ENCODE measurements around the gene ARHGEF4.
"Not testable (repeated sequence)": the region's sequence is repeated elsewhere in the genome, so short reads cannot be mapped to it uniquely, and the experiment has no call there.

ARHGEF4 gene

DNA sequence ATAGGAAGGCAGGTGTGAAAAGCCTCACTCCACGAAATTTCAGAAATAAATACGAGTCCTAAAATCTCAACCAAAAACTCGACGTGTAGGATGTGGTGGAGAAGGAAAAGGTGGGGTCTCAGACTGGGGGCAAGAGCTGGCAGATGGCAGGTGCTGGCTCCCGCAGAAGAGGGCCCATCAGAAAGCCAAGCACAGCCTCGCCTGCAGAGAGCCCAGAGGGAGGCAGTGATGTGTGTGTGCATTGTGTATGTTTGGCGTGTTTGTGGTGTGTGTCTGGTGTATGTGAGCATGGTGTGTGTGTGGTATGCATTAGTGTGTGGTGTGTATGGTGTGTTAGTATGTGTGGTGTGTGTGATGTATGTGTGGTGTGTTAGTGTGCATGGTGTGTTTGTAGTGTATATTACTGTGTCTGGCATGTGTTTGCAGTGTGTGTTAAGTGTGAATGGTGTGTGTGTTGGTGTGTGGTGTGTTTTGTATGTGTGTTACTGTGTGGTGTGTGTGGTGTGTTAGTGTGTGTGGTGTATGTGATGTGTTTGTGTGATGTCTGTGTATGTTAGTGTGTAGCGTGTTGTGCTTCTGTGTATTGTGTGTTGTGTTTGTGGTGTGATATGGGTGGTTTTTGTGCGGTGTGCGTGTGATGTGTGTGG, 140.0 kb downstream of the ARHGEF4 start:
- no peak for DNase-seq (ENCODE audit: low read depth in 2 of 2)

DNA sequence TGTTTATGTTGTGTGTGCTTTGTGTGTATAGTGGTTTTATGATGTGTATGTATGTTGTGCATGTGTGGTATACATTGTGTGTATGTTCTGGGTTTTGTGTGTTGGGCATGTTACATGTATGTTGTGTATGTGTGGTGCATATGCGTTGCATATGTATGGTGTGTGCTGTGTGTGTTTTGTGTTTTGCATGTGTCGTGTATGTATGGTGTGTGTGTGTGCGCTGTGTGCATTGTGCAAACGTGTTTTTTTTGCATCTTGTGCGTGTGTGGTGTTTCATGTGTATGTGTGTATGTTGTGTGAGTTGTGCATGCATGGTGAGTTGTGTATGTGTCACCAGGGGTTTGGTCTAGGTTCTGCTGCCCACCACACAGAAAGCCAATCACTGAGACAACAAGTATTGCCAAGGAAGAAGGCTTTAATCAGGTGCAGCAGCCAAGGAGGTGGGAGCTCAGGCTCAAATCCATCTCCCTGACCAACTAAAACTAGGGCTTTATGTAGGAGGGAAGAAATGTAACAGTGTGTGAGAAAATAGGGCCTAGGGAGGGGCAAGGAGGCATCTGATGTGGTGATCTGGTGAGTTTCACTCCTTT, 140.8 kb downstream of the ARHGEF4 start:
- no peak for DNase-seq (ENCODE audit: low read depth in 2 of 2)

DNA sequence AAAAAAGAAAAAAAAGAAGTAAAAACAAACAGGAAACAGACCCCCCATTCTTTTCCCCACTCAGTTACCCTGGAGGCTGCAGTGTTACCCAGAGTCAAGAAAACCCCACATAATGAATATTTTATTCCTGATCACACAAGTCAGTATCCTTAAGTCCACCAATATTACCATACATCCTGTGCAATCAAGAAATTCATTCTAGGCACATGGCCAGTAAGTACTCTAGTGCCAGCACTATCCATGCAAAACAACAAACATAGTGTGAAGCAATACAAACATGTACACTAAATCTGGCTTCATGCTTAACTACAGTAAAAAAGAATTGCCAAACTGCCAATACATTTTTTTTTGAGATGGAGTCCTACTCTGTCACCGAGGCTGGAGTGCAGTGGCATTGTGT, 145.0 kb downstream of the ARHGEF4 start:
- DNase-seq (ENCODE audit: low read depth in 2 of 2), result no peak

DNA sequence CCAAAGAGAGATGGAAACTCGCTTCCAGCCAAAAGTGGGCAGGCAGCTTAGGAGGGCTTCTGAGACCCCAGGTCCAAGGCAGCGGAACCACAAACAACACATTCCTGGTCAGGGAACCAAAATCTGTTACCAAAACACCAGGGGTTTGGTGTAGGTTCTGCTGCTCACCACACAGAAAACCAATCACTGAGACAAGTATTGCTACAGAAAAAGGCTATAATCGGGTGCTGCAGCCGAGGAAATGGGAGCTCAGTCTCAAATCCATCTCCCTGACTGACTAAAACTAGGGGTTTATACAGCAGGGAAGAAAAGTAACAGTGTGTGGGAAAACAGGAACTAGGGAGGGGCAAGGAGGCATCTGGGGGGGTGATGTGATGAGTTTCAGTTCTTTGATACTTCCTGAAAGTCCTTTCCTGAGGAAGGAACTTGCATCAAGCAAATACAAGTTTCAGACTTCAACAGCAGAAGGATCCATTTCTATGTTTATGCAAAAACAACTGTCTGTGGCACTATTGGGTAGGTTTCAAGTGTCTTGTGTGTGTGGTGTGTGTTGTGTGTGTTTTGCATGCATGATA, 148.6 kb downstream of the ARHGEF4 start:
- DNase-seq (ENCODE audit: low read depth in 2 of 2), result no peak

DNA sequence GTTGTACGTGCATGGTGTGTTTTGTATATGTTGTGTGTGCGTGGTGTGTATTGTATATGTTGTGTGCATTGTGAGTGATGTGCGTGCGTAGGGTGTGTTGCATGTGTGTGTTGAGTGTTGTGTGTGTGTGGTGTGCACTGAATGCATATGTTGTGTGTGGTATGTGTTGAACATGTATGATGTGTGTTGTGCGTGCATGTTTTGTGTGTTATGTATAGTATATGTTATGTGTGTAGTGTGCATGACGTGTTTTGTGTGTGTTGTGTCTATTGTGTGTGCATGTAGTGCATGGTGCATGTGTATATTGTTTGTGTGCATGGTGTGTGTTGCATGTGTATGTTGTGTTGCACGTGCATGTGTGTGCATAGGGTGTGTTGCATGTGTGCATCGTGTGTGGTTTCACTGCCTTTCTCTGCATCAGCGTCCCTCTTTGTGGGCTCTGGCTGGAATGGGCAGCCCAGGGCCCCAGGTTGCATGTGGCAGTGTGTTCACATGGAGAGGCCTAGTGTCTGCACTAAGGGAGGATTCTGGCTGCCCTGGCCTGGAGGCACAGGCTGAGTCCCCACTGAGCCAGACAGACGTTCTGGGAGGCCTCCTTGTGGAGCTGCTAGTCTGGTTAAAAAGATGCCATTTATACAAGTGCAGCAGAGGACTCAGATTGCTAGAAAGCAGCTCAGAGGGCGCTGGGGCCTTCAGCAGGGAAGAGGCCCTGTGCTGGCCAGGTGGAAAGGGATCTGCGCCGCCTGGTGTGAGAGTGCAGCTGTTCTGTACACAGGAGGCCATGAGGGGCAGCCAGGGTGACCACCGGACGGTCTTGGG, 149.3 kb downstream of the ARHGEF4 start:
- DNase-seq (ENCODE audit: low read depth in 2 of 2), result no peak

DNA sequence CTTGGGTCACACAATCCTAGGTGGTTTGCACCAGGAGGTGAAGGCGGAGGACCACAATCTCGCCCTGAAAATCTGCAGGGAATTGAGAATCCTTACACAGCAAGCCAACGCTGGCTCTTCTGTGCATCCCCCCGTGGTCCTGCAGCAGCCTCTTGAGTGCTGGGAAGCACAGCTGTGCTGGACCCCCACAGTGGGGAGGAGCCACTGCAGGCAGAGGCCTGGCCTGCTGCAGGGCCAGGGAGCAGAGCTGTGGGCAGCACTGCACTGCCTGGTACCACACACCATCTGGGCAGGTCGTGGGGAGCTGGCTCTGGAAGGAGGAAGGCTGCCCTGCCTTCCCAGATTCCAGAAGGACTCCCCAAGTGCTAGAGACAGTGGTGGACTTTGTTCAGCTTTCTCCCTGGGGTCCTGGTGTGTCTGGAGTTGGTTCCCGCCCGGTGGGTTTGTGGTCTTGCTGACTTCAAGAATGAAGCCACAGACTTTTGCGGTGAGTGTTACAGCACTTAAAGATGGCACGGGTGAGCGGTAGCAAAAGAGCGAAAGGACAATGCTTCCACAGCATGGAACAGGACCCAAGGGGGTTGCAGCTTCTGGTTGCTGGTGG, 150.3 kb downstream of the ARHGEF4 start:
- no peak for DNase-seq (ENCODE audit: low read depth in 2 of 2)

DNA sequence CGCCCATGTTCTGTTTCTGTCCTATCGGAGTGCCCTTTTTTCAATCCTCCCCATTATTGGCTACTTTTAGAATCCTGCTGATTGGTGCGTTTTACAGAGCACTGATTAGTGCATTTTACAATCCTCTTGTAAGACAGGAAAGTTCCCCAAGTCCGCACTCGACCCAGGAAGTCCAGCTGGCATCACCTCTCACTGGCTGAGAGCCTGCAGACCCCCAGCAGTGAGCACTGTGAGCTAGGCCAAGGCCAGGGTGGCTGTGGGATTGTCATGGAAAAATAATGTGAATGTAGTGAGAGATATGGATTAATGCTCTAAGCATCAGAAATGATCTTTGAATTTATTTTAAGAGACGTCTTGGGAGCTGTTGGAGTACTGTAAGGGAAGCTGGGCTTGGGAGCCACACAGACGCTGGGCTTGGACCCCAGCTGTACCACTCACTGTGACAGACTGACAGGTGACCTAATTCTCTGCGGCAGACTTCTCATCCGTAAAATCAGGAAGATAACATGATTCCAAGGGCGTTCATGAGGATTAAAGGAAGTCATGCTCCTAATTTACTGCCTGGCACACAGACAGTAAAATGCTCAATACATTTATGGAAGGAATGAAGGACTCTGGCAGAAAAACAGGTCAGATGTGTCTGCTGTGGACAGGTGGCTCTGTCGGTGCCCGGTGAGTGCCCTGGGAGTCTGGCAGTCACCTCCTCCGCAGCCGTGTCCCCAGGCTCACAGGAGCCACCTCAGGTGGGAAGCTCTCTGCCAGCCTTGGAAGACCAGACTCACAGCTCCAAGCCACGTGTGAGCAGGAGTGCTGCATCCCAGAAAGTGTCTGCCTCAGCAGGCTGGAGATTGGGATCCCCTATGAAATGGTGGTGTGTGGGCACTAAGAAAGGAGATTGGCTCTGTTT, 151.1 kb downstream of the ARHGEF4 start:
- DNase-seq (ENCODE audit: low read depth in 2 of 2), result no peak

DNA sequence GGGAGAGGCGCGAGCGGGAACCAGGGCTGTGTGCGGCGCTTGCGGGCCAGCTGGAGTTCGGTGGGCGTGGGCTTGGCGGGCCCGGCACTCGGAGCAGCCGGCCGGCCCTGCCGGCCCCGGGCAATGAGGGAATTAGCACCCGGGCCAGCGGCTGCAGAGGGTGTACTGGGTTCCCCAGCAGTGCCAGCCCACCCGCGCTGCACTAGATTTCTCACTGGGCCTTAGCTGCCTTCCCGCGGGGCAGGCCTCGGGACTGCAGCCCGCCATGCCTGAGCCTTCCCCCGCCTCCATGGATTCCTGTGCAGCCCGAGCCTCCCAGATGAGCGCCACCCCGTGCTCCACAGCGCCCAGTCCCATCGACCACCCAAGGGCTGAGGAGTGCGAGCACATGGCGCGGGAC, 154.7 kb downstream of the ARHGEF4 start:
- not testable (repeated sequence) for DNase-seq (ENCODE audit: low read depth in 2 of 2)

DNA sequence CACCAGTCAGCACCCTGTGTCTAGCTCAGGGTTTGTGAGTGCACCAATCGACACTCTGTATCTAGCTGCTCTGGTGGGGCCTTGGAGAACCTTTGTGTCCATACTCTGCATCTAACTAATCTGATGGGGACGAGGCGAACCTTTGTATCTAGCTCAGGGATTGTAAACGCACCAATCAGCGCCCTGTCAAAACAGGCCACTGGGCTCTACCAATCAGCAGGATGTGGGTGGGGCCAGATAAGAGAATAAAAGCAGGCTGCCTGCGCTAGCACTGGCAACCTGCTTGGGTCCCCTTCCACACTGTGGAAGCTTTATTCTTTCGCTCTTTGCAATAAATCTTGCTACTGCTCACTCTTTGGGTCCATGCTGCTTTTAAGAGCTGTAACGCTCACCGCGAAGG, 155.3 kb downstream of the ARHGEF4 start:
- DNase-seq (ENCODE audit: low read depth in 2 of 2), result not testable (repeated sequence)

DNA sequence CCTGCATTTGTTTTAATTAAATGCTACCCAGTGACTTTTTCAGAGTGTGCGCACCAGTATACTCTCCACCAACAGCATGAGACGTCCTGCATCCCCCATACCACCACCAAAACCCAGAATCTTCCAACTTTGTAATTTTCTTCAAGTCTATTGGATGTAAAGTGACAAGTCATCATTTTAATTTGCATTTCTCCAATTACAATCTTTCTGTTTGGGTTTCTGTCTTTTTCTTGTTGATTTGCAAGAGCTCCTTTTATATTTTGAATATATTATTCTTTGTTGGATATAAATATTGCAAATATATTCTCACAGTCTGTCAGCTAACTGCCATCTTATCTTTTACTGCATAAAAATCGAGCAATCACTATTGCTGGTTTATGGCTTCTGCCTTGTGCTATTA, 160.0 kb downstream of the ARHGEF4 start:
- DNase-seq (ENCODE audit: low read depth in 2 of 2), result no peak

DNA sequence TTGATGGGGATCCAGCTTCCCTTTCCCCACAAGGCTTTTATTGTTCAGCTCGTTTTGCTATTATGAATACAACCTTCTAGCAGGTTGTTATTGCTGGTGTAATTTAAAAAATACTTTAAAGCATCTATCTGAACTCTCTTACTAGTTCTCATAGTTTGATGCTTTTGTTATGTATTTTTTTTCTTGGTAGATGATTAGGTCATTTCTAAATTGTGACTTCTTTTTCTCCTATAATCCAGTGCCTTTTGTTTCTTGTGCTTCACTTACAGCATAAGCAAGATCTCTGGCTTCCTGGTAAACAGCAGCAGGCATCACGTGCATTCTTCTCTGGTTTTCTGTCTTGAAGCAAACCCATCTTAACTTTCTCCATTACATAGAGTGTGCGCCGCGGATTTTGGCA, 160.5 kb downstream of the ARHGEF4 start:
- no peak for DNase-seq (ENCODE audit: low read depth in 2 of 2)

DNA sequence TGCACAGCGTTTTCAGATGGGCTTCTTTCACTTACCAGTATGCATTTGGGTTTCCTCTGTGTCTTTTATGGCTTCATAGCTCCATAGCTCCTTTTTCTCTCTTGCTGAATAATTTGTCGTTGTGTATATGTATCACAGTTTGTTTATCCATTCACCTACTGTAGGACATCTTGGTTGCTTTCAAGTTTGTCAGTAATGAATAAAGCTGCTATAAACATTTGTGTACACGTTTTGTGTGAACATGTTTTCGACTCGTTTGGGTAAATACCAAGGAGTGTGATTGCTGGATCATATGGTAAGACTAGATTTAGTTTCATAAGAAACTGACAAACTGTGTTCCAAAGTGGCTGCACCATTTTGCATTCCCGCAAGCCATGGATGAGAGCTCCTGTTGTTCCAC, 161.8 kb downstream of the ARHGEF4 start:
- DNase-seq (ENCODE audit: low read depth in 2 of 2), result no peak

DNA sequence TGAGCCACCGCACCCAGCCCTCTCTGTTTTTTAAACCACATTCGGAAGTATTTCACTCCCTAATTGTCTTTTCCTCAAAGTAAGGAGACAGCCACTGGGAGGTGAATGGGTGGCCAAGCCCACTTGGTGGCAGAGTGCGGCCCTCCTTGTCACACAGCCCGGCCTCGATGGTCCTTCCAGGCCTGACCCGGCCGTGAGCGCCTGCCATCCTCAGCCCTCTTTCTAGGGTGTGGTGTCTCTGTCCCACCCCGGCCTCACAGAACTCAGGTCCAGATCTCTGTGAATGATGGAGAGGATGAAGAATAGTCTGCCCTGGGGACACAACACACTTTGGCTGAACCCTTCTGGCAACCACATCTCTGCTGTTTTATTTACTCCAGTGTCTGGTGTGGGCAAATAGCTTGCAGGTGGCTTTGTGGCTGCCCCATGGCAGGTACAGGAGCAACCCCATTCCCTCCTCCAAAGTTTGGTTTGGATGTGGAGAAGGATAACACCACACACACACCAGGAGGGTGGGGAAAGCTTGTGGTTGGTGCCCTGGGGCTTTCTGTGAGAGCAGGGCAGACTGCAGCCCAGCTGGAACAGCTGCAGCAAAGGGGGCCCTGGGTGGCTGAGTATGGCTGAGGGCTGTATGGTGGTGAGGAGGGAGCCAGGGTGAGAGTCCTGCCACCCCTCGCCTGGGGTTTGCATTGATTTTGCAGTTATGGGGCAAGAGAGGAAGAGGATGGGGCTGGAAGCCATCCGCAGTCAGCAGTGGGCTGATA, 167.9 kb downstream of the ARHGEF4 start:
- DNase-seq (ENCODE audit: low read depth in 2 of 2), result no peak

DNA sequence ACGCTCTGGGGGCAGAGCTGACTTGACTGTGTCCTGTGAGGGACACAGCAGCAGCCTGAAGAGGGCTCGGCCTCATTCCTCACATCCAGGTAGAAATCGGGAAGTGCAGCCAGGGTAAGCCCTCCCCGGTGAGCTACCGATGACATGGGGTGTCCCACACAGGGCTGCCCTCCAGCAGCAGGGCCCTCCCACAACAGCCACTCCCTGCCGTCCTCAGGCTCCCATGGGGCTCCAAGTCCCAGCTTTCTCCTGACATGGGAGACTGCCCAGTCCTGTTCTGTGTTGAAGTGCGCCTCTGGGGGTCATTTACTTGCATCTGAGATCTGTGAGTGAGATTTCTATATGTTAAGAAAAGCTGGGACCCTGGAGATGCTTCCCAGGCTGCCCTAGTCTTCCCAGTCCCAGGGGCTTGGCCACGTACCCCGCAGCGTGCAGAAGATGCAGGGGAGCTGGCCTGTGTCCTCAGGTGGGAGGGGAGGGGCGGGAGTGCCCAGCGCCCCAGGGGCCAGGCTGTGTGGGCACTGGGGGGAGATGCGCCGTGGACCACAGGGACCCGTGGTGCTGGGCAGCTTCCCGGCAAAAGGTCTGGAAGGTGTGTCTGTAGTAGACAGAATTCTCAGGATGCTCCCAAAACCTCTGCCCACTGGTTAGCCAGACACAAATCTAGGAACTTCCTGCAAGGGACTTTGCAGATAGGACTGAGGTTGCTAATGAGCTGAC, 168.7 kb downstream of the ARHGEF4 start:
- no peak for DNase-seq (ENCODE audit: low read depth in 2 of 2)

DNA sequence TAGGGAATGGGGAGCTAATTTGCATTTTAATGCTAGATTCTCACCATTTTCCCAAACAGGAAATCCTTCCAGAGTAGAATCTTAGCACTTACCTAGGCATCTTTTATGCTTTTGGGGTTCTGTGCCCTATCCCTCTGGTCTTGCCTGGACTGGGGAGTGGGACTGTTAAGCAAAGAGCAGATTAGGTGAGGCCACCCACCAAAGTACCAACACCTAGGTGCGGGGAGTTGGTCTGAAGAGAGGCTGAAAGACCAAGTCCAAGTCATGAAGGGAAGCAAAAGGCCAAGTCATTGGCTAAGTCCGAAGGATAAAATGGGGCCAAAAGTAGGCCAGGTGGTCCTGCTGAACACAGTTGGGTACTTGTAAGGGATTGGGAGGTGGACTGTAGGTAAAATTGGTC, 169.8 kb downstream of the ARHGEF4 start:
- no peak for DNase-seq (ENCODE audit: low read depth in 2 of 2)

DNA sequence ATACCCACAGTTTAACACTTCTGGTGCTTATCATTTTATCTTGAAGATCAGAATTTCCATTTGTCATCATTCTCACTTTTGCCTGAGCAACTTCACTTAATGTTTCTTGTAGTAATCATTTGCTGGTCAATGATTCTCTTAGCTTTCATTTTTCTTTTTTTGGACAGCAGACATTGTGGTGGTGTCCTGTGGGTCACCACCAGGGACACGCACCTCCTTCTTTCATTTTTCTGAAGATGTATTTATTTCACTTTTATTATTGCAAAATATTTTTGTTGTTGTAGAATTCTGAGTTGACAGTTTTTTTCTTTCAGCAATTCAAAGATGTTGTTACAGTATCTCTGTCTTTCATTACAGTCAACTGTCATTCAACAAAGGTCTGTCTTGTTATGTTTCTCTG, 172.3 kb downstream of the ARHGEF4 start:
- no peak for DNase-seq (ENCODE audit: low read depth in 2 of 2)

DNA sequence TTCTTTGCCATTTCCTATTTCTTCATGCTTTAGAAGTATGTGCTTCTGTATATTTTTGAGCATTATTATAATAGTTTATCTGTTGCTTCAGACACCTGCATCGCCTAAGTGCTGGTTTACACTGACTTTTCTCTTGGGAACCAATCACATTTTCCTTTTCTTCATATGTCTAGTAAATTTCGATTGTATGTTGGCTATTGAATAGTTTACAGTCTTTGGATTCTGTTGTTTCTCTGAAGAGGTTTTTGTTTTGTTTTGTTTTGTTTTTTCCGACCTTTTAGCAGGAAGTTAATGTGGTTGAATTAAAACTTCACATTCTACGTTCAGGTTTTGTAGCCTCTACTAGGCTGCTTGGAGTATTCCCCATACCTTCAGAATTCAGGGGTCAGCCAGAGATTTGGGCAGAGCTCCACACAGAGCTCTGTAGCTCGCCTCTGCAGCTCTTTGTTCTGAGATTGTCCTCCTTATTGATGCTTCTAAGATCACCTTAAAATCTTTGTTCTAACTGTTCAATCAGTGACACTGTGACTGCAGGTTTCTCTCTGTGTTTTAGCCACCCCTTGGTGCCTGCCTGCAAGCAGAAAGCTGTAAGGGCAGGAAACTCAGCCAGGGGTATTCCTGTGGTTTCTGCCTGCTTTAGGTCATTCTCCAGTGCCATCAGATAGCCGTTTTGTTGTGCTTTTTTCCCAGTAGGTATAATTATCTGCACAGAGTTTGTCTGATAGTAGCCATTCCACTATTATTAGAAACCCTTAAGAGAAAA, 173.2 kb downstream of the ARHGEF4 start:
- DNase-seq (ENCODE audit: low read depth in 2 of 2), result no peak

DNA sequence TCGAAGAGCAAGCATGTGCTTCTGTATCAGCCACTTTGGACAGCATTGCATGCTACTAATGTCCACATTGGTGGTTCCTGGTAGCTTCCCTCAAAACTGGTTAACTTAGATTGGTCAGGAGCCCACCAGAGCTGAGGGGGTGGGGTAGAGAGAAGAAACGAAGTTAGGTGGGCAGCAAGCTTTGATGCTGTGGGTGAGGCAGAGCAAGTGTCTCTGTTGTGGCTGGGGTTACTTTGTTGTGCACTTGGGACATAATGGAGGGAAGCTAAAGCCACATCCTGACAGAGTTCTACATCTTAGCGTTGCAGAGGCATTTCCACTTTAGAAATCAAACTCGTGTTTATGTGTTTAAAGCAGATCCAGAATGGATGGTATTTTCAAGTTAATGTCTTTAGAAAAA, 173.9 kb downstream of the ARHGEF4 start:
- DNase-seq (ENCODE audit: low read depth in 2 of 2), result no peak

DNA sequence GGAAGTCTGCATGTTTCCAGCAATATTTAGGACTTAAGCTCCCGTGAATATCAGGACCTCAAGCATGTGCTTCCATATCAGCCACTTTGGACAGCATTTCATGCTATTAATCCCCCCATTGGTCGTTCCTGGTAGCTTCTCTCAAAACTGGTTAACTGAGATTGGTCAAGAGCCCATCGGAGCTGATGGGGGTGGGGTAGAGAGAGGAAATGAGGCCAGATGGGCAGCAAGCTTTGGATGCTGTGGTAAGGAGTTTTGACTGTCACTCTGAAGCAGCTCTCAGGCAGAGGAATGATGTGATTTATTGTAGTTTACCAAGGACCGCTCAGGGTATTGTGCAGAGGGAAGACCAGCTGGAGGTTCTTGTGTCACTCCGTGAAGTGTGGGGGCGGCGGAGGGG, 174.8 kb downstream of the ARHGEF4 start:
- no peak for DNase-seq (ENCODE audit: low read depth in 2 of 2)

All from stimulated activated CD4-positive, alpha-beta T cell treated with anti-CD3 and anti-CD28 coated beads, Interleukin-12 subunit alpha, Interleukin-12 subunit beta, amount 100 ng/mL, for 24 hours (primary cell).